OCI-LY1 (cell line): ENCODE measurements around the gene OASL.

Experiments
- H2AFZ ChIP-seq: fragments of 200-600 bp; sonication (generic), shearing (Covaris generic); 2 replicates; pipeline ENCODE4 v1.6.0; 2014; ENCODE audit warnings: antibody characterized with exemption, mild to moderate bottlenecking, low read length
- H3F3A ChIP-seq: fragments of 200-600 bp; sonication (generic), shearing (Covaris generic); 2 replicates; pipeline ENCODE4 v1.6.0; 2014; ENCODE audit warnings: mild to moderate bottlenecking, antibody characterized with exemption, low read length, moderate library complexity; ENCODE audit not compliant: insufficient read depth
- H3K27ac ChIP-seq: fragments of 200-600 bp; sonication (generic); 2 replicates; pipeline ENCODE4 v1.5.1; 2014; ENCODE audit warnings: low read length, mixed run types, mild to moderate bottlenecking, low read depth; ENCODE audit not compliant: poor library complexity, severe bottlenecking
- H3K27me3 ChIP-seq: fragments of 200-600 bp; sonication (generic); 2 replicates; pipeline ENCODE4 v1.6.0; 2014; ENCODE audit warnings: antibody characterized with exemption, mild to moderate bottlenecking, low read length, moderate library complexity; ENCODE audit not compliant: insufficient read depth
- H3K36me3 ChIP-seq: fragments of 200-600 bp; sonication (generic); 2 replicates; pipeline ENCODE4 v1.6.1; 2014; ENCODE audit warnings: mild to moderate bottlenecking, antibody characterized with exemption, low read length, moderate library complexity, mixed read lengths; ENCODE audit not compliant: insufficient read depth
- H3K4me1 ChIP-seq: fragments of 200-600 bp; sonication (generic); 2 replicates; pipeline ENCODE4 v1.5.1; 2014; ENCODE audit warnings: mild to moderate bottlenecking, low read length, moderate library complexity; ENCODE audit not compliant: insufficient read depth, severe bottlenecking
- H3K4me2 ChIP-seq: fragments of 200-600 bp; sonication (generic), shearing (Covaris generic); 2 replicates; pipeline ENCODE4 v1.6.1; 2014; ENCODE audit warnings: low read length
- H3K4me3 ChIP-seq: fragments of 200-600 bp; sonication (generic); 2 replicates; pipeline ENCODE4 v1.5.1; 2014; ENCODE audit warnings: low read length, low read depth, mild to moderate bottlenecking, mixed read lengths; ENCODE audit not compliant: poor library complexity, severe bottlenecking
- H3K79me2 ChIP-seq: fragments of 200-600 bp; shearing (Covaris generic); 2 replicates; pipeline ENCODE4 v1.6.1; 2016; ENCODE audit warnings: mixed run types, low read length, mixed read lengths; ENCODE audit not compliant: insufficient read depth
- H3K9ac ChIP-seq: fragments of 200-600 bp; sonication (generic), shearing (Covaris generic); 2 replicates; pipeline ENCODE4 v1.6.1; 2014; ENCODE audit warnings: mild to moderate bottlenecking, low read length, mixed read lengths
- H3K9me2 ChIP-seq: fragments of 200-600 bp; sonication (generic), shearing (Covaris generic); 2 replicates; pipeline ENCODE4 v1.6.1; 2014; ENCODE audit warnings: low read depth, mild to moderate bottlenecking, low read length, mixed read lengths
- H3K9me3 ChIP-seq: fragments of 200-600 bp; shearing (Covaris generic); 2 replicates; pipeline ENCODE4 v1.6.1; 2014; ENCODE audit warnings: low read length, mixed read lengths
- H4K20me1 ChIP-seq: fragments of 200-600 bp; sonication (generic), shearing (Covaris generic); 2 replicates; pipeline ENCODE4 v1.6.0; 2016; ENCODE audit warnings: mild to moderate bottlenecking, low read length; ENCODE audit not compliant: insufficient read depth
- EZH2 ChIP-seq: fragments of 200-600 bp; sonication (generic), shearing (Covaris generic); IDR thresholded peaks from 2 replicates; pipeline ENCODE4 v1.8.0; 2017; ENCODE audit warnings: borderline replicate concordance, mixed run types, mild to moderate bottlenecking, antibody characterized with exemption, low read length, moderate library complexity, mixed read lengths
- TF ChIP-seq, protein P1 (sequence below): fragments of 200-600 bp; sonication (generic), shearing (Covaris generic); IDR thresholded peaks from 2 replicates; pipeline ENCODE4 v1.5.1; 2017; ENCODE audit warnings: mild to moderate bottlenecking, antibody characterized with exemption, low read length, moderate library complexity, mixed read lengths

OASL gene

DNA sequence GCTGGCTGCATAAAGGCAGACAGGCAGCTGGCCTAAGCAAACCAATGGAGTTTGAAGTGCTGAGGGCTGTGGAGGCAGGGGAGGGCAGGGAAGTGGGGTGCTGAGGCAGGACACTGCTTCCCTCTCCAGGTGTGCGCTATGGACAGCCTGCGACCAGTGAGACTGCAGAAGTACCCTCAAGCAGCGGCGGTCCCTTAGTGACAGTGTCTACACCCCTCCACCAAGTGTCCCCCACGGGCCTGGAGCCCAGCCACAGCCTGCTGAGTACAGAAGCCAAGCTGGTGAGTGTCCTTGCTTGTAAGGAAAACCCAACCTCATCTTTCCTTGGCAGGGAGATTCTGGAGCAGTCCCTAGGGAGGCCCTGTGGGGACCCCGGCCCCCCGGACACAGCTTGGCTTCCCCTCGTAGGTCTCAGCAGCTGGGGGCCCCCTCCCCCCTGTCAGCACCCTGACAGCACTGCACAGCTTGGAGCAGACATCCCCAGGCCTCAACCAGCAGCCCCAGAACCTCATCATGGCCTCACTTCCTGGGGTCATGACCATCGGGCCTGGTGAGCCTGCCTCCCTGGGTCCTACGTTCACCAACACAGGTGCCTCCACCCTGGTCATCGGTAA is 42.8 kb downstream of the OASL start:
- H3K4me2 ChIP-seq, result no peak overlapping the region
- H3F3A ChIP-seq, result no peaks in the 10 kb centered on the region
- TF ChIP-seq EZH2, result no peak
- TF ChIP-seq, protein P1, sequence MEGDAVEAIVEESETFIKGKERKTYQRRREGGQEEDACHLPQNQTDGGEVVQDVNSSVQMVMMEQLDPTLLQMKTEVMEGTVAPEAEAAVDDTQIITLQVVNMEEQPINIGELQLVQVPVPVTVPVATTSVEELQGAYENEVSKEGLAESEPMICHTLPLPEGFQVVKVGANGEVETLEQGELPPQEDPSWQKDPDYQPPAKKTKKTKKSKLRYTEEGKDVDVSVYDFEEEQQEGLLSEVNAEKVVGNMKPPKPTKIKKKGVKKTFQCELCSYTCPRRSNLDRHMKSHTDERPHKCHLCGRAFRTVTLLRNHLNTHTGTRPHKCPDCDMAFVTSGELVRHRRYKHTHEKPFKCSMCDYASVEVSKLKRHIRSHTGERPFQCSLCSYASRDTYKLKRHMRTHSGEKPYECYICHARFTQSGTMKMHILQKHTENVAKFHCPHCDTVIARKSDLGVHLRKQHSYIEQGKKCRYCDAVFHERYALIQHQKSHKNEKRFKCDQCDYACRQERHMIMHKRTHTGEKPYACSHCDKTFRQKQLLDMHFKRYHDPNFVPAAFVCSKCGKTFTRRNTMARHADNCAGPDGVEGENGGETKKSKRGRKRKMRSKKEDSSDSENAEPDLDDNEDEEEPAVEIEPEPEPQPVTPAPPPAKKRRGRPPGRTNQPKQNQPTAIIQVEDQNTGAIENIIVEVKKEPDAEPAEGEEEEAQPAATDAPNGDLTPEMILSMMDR, result no peak
- H3K9ac ChIP-seq, result no peak overlapping the region
- no peaks in the 10 kb centered on the region for H3K79me2 ChIP-seq
- H3K4me3 ChIP-seq, result no peak overlapping the region
- no peaks in the 10 kb centered on the region for H4K20me1 ChIP-seq
- no peaks in the 10 kb centered on the region for H3K27me3 ChIP-seq
- no peaks in the 10 kb centered on the region for H3K9me3 ChIP-seq
- H3K9me2 ChIP-seq, result no peaks in the 10 kb centered on the region
- H2AFZ ChIP-seq, result no peak overlapping the region
- H3K27ac ChIP-seq, result no peak overlapping the region
- no peaks in the 10 kb centered on the region for H3K4me1 ChIP-seq
- H3K36me3 ChIP-seq, result no peaks in the 10 kb centered on the region

DNA sequence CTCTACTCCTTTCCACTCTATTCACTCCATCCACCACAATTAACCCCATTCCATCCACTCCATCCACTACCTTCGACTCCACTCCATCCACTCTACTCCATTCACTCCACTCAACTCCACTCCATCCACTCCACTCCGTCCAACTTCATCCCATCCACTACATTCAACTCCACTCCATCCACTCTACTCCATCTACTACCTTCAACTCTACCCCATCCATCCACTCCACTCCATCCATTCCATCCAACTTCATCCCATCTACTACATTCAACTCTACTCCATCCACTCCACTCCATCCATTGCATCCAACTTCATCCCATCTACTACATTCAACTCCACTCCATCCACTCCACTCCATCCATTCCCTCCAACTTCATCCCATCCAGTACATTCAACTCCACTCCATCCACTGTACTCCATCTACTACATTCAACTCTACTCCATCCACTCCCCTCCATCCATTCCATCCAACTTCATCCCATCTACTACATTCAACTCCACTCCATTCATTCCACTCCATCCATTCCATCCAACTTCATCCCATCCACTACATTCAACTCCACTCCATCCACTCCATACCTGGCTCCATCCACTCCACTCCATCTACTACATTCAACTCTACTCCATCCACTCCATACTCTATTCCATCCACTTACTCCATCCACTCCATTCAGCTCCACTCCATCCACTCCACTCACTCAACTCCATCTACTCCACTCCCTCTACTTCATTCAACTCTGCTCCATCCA is 44.3 kb downstream of the OASL start:
- Histone ChIP-seq H3K4me2 (no peak overlapping the region), H3K9ac (no peak overlapping the region), H3K4me1 (no peaks in the 10 kb centered on the region), H3K36me3 (no peaks in the 10 kb centered on the region), H4K20me1 (no peaks in the 10 kb centered on the region), H3K27me3 (no peaks in the 10 kb centered on the region), H2AFZ (no peak overlapping the region), H3K9me3 (no peaks in the 10 kb centered on the region), H3K27ac (no peak overlapping the region), H3K9me2 (no peaks in the 10 kb centered on the region), H3F3A (no peaks in the 10 kb centered on the region), H3K4me3 (no peak overlapping the region), H3K79me2 (no peaks in the 10 kb centered on the region)
- no peak for TF ChIP-seq EZH2
- TF ChIP-seq, protein P1, result no peak

DNA sequence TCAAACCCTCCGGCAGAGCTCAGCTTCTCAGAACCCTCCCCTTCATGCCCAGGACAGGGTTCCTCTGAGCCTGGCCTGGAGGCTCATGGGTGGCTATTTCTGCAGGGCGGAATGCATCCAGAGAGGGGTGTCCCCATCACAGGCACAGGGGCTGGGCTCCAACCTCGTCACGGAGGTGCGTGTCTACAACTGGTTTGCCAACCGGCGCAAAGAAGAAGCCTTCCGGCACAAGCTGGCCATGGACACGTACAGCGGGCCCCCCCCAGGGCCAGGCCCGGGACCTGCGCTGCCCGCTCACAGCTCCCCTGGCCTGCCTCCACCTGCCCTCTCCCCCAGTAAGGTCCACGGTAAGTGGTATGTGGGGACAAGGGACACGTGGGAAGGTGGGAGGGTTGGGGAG is 45.0 kb downstream of the OASL start:
- no peak overlapping the region for H3K27ac ChIP-seq
- H4K20me1 ChIP-seq, result no peaks in the 10 kb centered on the region
- H3K9me2 ChIP-seq, result no peaks in the 10 kb centered on the region
- H3K27me3 ChIP-seq, result no peaks in the 10 kb centered on the region; the same call in 1 of the 2 replicates
- H3K4me3 ChIP-seq, result no peak overlapping the region
- TF ChIP-seq, protein P1, result no peak
- TF ChIP-seq EZH2, result no peak
- no peaks in the 10 kb centered on the region for H3K4me1 ChIP-seq
- no peak overlapping the region for H2AFZ ChIP-seq
- no peak overlapping the region for H3K4me2 ChIP-seq
- no peaks in the 10 kb centered on the region for H3K79me2 ChIP-seq
- H3K36me3 ChIP-seq, result no peaks in the 10 kb centered on the region
- H3F3A ChIP-seq, result no peaks in the 10 kb centered on the region
- H3K9ac ChIP-seq, result no peak overlapping the region
- H3K9me3 ChIP-seq, result no peaks in the 10 kb centered on the region
